OCI-LY1 (cell line): Measurements from ENCODE around the gene PSMG4.

ENCODE experiments used
- H2AFZ ChIP-seq: fragments of 200-600 bp; sonication (generic), shearing (Covaris generic); 2 replicates; pipeline ENCODE4 v1.6.0; 2014; ENCODE audit warnings: antibody characterized with exemption, mild to moderate bottlenecking, low read length
- H3F3A ChIP-seq: fragments of 200-600 bp; sonication (generic), shearing (Covaris generic); 2 replicates; pipeline ENCODE4 v1.6.0; 2014; ENCODE audit warnings: mild to moderate bottlenecking, antibody characterized with exemption, low read length, moderate library complexity; ENCODE audit not compliant: insufficient read depth
- H3K27ac ChIP-seq: fragments of 200-600 bp; sonication (generic); 2 replicates; pipeline ENCODE4 v1.5.1; 2014; ENCODE audit warnings: low read length, mixed run types, mild to moderate bottlenecking, low read depth; ENCODE audit not compliant: poor library complexity, severe bottlenecking
- H3K27me3 ChIP-seq: fragments of 200-600 bp; sonication (generic); 2 replicates; pipeline ENCODE4 v1.6.0; 2014; ENCODE audit warnings: antibody characterized with exemption, mild to moderate bottlenecking, low read length, moderate library complexity; ENCODE audit not compliant: insufficient read depth
- H3K36me3 ChIP-seq: fragments of 200-600 bp; sonication (generic); 2 replicates; pipeline ENCODE4 v1.6.1; 2014; ENCODE audit warnings: mild to moderate bottlenecking, antibody characterized with exemption, low read length, moderate library complexity, mixed read lengths; ENCODE audit not compliant: insufficient read depth
- H3K4me1 ChIP-seq: fragments of 200-600 bp; sonication (generic); 2 replicates; pipeline ENCODE4 v1.5.1; 2014; ENCODE audit warnings: mild to moderate bottlenecking, low read length, moderate library complexity; ENCODE audit not compliant: insufficient read depth, severe bottlenecking
- H3K4me2 ChIP-seq: fragments of 200-600 bp; sonication (generic), shearing (Covaris generic); 2 replicates; pipeline ENCODE4 v1.6.1; 2014; ENCODE audit warnings: low read length
- H3K4me3 ChIP-seq: fragments of 200-600 bp; sonication (generic); 2 replicates; pipeline ENCODE4 v1.5.1; 2014; ENCODE audit warnings: low read length, low read depth, mild to moderate bottlenecking, mixed read lengths; ENCODE audit not compliant: poor library complexity, severe bottlenecking
- H3K79me2 ChIP-seq: fragments of 200-600 bp; shearing (Covaris generic); 2 replicates; pipeline ENCODE4 v1.6.1; 2016; ENCODE audit warnings: mixed run types, low read length, mixed read lengths; ENCODE audit not compliant: insufficient read depth
- H3K9ac ChIP-seq: fragments of 200-600 bp; sonication (generic), shearing (Covaris generic); 2 replicates; pipeline ENCODE4 v1.6.1; 2014; ENCODE audit warnings: mild to moderate bottlenecking, low read length, mixed read lengths
- H3K9me2 ChIP-seq: fragments of 200-600 bp; sonication (generic), shearing (Covaris generic); 2 replicates; pipeline ENCODE4 v1.6.1; 2014; ENCODE audit warnings: low read depth, mild to moderate bottlenecking, low read length, mixed read lengths
- H3K9me3 ChIP-seq: fragments of 200-600 bp; shearing (Covaris generic); 2 replicates; pipeline ENCODE4 v1.6.1; 2014; ENCODE audit warnings: low read length, mixed read lengths
- H4K20me1 ChIP-seq: fragments of 200-600 bp; sonication (generic), shearing (Covaris generic); 2 replicates; pipeline ENCODE4 v1.6.0; 2016; ENCODE audit warnings: mild to moderate bottlenecking, low read length; ENCODE audit not compliant: insufficient read depth
- EZH2 ChIP-seq: fragments of 200-600 bp; sonication (generic), shearing (Covaris generic); IDR thresholded peaks from 2 replicates; pipeline ENCODE4 v1.8.0; 2017; ENCODE audit warnings: borderline replicate concordance, mixed run types, mild to moderate bottlenecking, antibody characterized with exemption, low read length, moderate library complexity, mixed read lengths
- TF ChIP-seq, protein P1 (sequence below): fragments of 200-600 bp; sonication (generic), shearing (Covaris generic); IDR thresholded peaks from 2 replicates; pipeline ENCODE4 v1.5.1; 2017; ENCODE audit warnings: mild to moderate bottlenecking, antibody characterized with exemption, low read length, moderate library complexity, mixed read lengths

PSMG4 gene

DNA sequence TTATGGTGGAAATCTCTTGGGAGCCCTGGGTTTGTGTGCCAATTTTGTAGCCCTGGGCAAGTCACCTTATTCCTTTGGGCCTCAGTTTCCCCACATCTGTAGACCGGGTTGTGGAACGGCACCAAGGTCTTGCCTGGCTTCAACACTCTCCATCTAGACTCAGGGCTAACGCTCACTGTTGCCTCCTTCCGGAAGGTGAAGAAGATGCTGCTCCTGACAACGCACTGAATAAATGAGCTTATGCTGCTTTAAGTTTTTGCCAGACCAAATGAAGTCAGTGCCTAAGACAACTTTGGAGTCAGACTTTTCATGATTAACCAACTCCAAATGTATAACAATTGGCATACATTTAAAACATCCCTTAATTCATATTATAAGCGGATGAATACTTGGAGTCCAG, 53.1 kb downstream of the PSMG4 start:
- H3F3A ChIP-seq: no peaks in the 10 kb centered on the region
- no peak overlapping the region for H3K4me2 ChIP-seq

DNA sequence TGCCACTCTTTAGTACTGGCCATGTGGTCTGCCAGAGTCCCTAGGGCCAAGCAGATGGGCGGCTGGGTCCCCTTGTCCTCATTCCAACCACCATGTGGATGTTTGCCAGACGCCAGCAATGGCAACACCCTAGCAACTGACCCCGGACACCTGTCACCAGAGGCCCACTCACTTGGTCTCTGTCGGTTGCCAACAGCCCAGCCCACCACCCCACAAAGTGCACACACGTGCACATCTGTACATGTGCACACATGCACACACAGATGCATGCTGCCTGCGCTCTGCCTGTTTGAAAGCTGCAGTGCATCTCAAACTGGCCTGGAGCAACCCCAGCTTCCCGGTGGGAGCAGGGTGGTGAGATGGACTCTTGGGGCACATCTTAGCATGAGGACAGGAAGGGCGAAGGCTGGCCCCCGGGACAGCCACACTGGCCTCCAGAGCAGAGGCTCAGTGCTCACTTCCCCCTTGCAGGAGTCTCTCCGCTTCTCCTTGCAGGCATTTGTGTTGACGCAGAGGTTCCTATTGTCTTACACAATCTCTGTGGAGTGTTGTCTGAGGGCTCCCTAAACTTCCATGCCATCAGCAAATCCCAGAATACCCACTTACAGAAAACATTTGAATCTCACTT, 54.0 kb downstream of the PSMG4 start:
- no peak overlapping the region for H3K4me3 ChIP-seq
- no peaks in the 10 kb centered on the region; the same call in 1 of the 2 replicates for H3K27me3 ChIP-seq
- no peaks in the 10 kb centered on the region for H3K9me2 ChIP-seq
- H4K20me1 ChIP-seq: no peaks in the 10 kb centered on the region
- H3K4me2 ChIP-seq: no peak overlapping the region
- no peaks in the 10 kb centered on the region for H3K79me2 ChIP-seq
- no peaks in the 10 kb centered on the region for H3K9me3 ChIP-seq
- no peaks in the 10 kb centered on the region for H3F3A ChIP-seq
- TF ChIP-seq, protein P1, sequence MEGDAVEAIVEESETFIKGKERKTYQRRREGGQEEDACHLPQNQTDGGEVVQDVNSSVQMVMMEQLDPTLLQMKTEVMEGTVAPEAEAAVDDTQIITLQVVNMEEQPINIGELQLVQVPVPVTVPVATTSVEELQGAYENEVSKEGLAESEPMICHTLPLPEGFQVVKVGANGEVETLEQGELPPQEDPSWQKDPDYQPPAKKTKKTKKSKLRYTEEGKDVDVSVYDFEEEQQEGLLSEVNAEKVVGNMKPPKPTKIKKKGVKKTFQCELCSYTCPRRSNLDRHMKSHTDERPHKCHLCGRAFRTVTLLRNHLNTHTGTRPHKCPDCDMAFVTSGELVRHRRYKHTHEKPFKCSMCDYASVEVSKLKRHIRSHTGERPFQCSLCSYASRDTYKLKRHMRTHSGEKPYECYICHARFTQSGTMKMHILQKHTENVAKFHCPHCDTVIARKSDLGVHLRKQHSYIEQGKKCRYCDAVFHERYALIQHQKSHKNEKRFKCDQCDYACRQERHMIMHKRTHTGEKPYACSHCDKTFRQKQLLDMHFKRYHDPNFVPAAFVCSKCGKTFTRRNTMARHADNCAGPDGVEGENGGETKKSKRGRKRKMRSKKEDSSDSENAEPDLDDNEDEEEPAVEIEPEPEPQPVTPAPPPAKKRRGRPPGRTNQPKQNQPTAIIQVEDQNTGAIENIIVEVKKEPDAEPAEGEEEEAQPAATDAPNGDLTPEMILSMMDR: no peak
- TF ChIP-seq EZH2: no peak
- no peaks in the 10 kb centered on the region for H3K4me1 ChIP-seq
- H3K9ac ChIP-seq: no peak overlapping the region
- H3K27ac ChIP-seq: no peak overlapping the region
- H3K36me3 ChIP-seq: no peaks in the 10 kb centered on the region
- H2AFZ ChIP-seq: no peak overlapping the region

More for the DNA sequence above, 53.1 kb downstream of the PSMG4 start:
- Histone ChIP-seq H3K9me3 (no peaks in the 10 kb centered on the region), H3K4me1 (no peaks in the 10 kb centered on the region), H3K4me3 (no peak overlapping the region), H3K9me2 (no peaks in the 10 kb centered on the region), H3K36me3 (no peaks in the 10 kb centered on the region), H4K20me1 (no peaks in the 10 kb centered on the region), H3K27ac (no peak overlapping the region), H3K9ac (no peak overlapping the region), H2AFZ (no peak overlapping the region), H3K79me2 (no peaks in the 10 kb centered on the region), H3K27me3 (no peaks in the 10 kb centered on the region)
- TF ChIP-seq, protein P1: no peak
- no peak for TF ChIP-seq EZH2

DNA sequence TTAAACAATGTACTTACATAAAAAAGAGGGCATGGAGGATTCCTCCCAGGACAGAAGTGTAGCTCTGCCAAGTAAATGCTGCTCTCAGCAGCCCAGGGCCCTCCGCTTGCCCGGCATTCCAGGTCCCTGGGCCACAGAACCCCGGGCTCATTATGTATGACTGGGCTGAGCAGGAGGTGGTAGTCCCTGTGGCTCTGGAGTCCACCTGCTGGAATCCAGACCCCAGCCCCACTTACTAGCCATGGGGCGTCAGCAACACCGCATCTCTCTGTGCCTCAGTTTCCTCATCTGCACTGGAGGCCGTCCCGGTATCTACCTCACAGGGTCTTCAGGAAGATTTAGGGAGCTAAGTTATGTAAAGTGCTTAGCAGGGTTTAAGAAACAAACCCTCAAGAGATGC, 55.4 kb downstream of the PSMG4 start:
- Histone ChIP-seq H4K20me1 (no peaks in the 10 kb centered on the region), H3K4me3 (no peak overlapping the region), H3K9me3 (no peaks in the 10 kb centered on the region), H3K27me3 (no peaks in the 10 kb centered on the region; the same call in 1 of the 2 replicates), H3K79me2 (no peaks in the 10 kb centered on the region), H3K4me1 (no peaks in the 10 kb centered on the region), H3K36me3 (no peaks in the 10 kb centered on the region), H3K4me2 (no peak overlapping the region), H2AFZ (no peak overlapping the region), H3K9me2 (no peaks in the 10 kb centered on the region), H3K27ac (no peak overlapping the region), H3K9ac (no peak overlapping the region), H3F3A (no peaks in the 10 kb centered on the region)
- no peak for TF ChIP-seq EZH2
- TF ChIP-seq, protein P1: no peak
